SH-SY5Y (cell line): ENCODE measurements around the gene PDE4D.

Experiments
- GATA2 ChIP-seq: IDR thresholded peaks from 2 replicates; pipeline ENCODE4 v1.6.1; 2011; ENCODE audit warnings: mild to moderate bottlenecking, low read depth, low read length
- GATA3 ChIP-seq: IDR thresholded peaks from 2 replicates; pipeline ENCODE4 v1.6.1; 2011; ENCODE audit warnings: low read depth, mild to moderate bottlenecking, low read length, moderate library complexity

The PDE4D gene

GRCh38 chr5:59173578-59173977 is 719.9 kb downstream of the PDE4D start:
- TF ChIP-seq GATA3 (no peak), GATA2 (no peak)

GRCh38 chr5:59171131-59171530 is 722.4 kb downstream of the PDE4D start:
- TF ChIP-seq GATA2 = no peak
- no peak for TF ChIP-seq GATA3

- TF ChIP-seq GATA2 (no peak), GATA3 (no peak)
Observed at GRCh38 chr5:59169768-59170150, 723.8 kb downstream of the PDE4D start.

- TF ChIP-seq GATA3 (no peak), GATA2 (no peak)
Observed at GRCh38 chr5:59169081-59169767, 724.3 kb downstream of the PDE4D start.

- TF ChIP-seq GATA3 = no peak
- TF ChIP-seq GATA2 = no peak
Observed at GRCh38 chr5:59168067-59168466, 725.5 kb downstream of the PDE4D start.

GRCh38 chr5:59164041-59164830 is 729.3 kb downstream of the PDE4D start:
- no peak for TF ChIP-seq GATA3
- TF ChIP-seq GATA2 = no peak

GRCh38 chr5:59161221-59162105 is 732.1 kb downstream of the PDE4D start:
- TF ChIP-seq GATA3 = no peak
- no peak for TF ChIP-seq GATA2

- TF ChIP-seq GATA3 (no peak), GATA2 (no peak)
Observed at GRCh38 chr5:59158637-59159391, 734.7 kb downstream of the PDE4D start.

GRCh38 chr5:59158165-59158564 is 735.4 kb downstream of the PDE4D start:
- no peak for TF ChIP-seq GATA3
- no peak for TF ChIP-seq GATA2

GRCh38 chr5:59157068-59157467 is 736.5 kb downstream of the PDE4D start:
- TF ChIP-seq GATA2 (no peak), GATA3 (no peak)

GRCh38 chr5:59152701-59153245 is 740.8 kb downstream of the PDE4D start:
- TF ChIP-seq GATA3 = no peak
- TF ChIP-seq GATA2 = no peak

GRCh38 chr5:59151162-59151889 is 742.2 kb downstream of the PDE4D start:
- TF ChIP-seq GATA2 (no peak), GATA3 (no peak)

GRCh38 chr5:59149827-59150226 is 743.7 kb downstream of the PDE4D start:
- TF ChIP-seq GATA3 = no peak
- no peak for TF ChIP-seq GATA2

GRCh38 chr5:59149271-59149670 is 744.3 kb downstream of the PDE4D start:
- TF ChIP-seq GATA2 (no peak), GATA3 (no peak)
